Lung (tissue), 12 donors: ENCODE measurements around the gene TMEM87A. TPM values are rescaled to one million over a fixed set of nuclear protein-coding genes. Genes with fewer than 3 reads are reported as not detected.

Source experiments
- ATAC-seq: fragments of 200-7000 bp; cut with Tn5 transposase; one replicate; pipeline ENCODE4 v1.9.1; 2020; ENCODE audit warnings: moderate number of reproducible peaks; ENCODE audit not compliant: insufficient read depth, low FRiP score
- DNase-seq, 3 donors: peaks; one replicate each; pipeline ENCODE4 v3.0.0-alpha.2; 2013 to 2017
- H3K27ac ChIP-seq, 2 donors: one replicate each; pipeline ENCODE4 v1.5.1; 2013; ENCODE audit warnings: mild to moderate bottlenecking in 2 of 2, moderate library complexity in 2 of 2, control low read depth in 1 of 2, inconsistent platforms in 1 of 2, low read depth in 1 of 2, low read length in 1 of 2
- H3K27me3 ChIP-seq, 3 donors: one replicate each; pipeline ENCODE4 v1.5.1; 2013; ENCODE audit warnings: low read length in 2 of 3; ENCODE audit not compliant: control insufficient read depth in 3 of 3, insufficient read depth in 3 of 3
- H3K36me3 ChIP-seq, 4 donors: one replicate each; pipeline ENCODE4 v1.5.1; 2013; ENCODE audit warnings: low read length in 4 of 4, mild to moderate bottlenecking in 1 of 4, moderate library complexity in 1 of 4; ENCODE audit not compliant: control insufficient read depth in 4 of 4, insufficient read depth in 4 of 4
- H3K4me1 ChIP-seq, 5 donors: one replicate each; pipeline ENCODE4 v1.5.1; 2013; ENCODE audit warnings: low read length in 5 of 5, mild to moderate bottlenecking in 2 of 5, moderate library complexity in 1 of 5; ENCODE audit not compliant: control insufficient read depth in 5 of 5, insufficient read depth in 5 of 5
- H3K4me3 ChIP-seq: one replicate; pipeline ENCODE4 v1.5.1; 2013; ENCODE audit warnings: mild to moderate bottlenecking, control low read depth, moderate library complexity
- H3K9ac ChIP-seq, 2 donors: one replicate each; pipeline ENCODE4 v1.5.1; 2013; ENCODE audit warnings: low read length in 2 of 2, control low read depth in 1 of 2; ENCODE audit not compliant: insufficient read depth in 1 of 2
- H3K9me3 ChIP-seq, 4 donors: one replicate each; pipeline ENCODE4 v1.5.1; 2013; ENCODE audit warnings: low read length in 3 of 4, mild to moderate bottlenecking in 1 of 4, moderate library complexity in 1 of 4; ENCODE audit not compliant: control insufficient read depth in 4 of 4, insufficient read depth in 3 of 4
- WGBS, 2 donors: extraction: QIAGEN DNeasy Blood & Tissue Kit; methylation state at CpG; one replicate each; pipeline ENCODE4 v1.1.7; 2013; 5-methylcytosine and 5-hydroxymethylcytosine counted together
- polyA plus RNA-seq, 2 donors: library from polyadenylated mRNA; stranded (reverse); fragments of 200-250 nt; gene quantifications; one replicate each; pipeline ENCODE4 v1.2.1, GENCODE V29; 2013
- total RNA-seq, 2 donors: library from RNA; depleted of rRNA in 1 of 2; stranded (reverse); fragments of >200 nt in 1 of 2; gene quantifications; one replicate each; pipeline ENCODE4 v1.2.1, GENCODE V29; 2014 to 2021
- TF ChIP-seq, protein P1 (sequence below): IDR thresholded peaks from 2 replicates; pipeline ENCODE4 v1.5.1; 2012; ENCODE audit warnings: mild to moderate bottlenecking; ENCODE audit errors: control extremely low read depth, extremely low read depth
- donor health status: control.
- donor health status: control.
- donor health status: Bipolar disorder and iron deficiency.
- donor health status: healthy.
- donor health status: DM: yes; HTN: yes; CAD: no.

The TMEM87A gene
- total and polyA plus RNA-seq, 4 donors = 50.3 to 196 (median 86.9) TPM

DNA sequence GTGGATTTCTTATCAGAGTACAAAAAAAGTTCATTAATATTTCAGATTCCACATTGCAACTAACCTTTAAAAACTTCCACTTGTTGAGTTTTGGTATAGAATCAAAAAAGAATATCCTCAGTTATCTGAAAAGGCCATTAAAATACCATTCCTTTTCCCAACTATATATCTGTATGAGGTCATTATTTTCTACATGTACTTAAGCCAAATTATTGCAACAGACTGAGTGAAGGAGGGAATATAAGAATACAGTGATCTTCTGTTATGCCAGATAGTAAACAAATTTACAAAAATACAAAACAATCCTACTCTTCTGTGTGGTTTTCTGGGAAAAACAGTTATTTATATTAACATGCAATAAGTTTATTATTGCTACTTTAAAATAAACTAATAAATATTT is 5.9 kb downstream of the TMEM87A start:
- Histone ChIP-seq H3K4me1 (peaks cover 0 to 16% (median 4%) of the 10 kb centered on the region in 5 donors), H3K4me3 (no peak overlapping the region), H3K9ac (no peak overlapping the region), H3K36me3 (peaks cover 8 to 40% (median 25%) of the 10 kb centered on the region in 4 donors), H3K27ac (no peak overlapping the region), H3K27me3 (no peaks in the 10 kb centered on the region), H3K9me3 (no peaks in the 10 kb centered on the region)
- ATAC-seq = no peak
- TF ChIP-seq, protein P1, sequence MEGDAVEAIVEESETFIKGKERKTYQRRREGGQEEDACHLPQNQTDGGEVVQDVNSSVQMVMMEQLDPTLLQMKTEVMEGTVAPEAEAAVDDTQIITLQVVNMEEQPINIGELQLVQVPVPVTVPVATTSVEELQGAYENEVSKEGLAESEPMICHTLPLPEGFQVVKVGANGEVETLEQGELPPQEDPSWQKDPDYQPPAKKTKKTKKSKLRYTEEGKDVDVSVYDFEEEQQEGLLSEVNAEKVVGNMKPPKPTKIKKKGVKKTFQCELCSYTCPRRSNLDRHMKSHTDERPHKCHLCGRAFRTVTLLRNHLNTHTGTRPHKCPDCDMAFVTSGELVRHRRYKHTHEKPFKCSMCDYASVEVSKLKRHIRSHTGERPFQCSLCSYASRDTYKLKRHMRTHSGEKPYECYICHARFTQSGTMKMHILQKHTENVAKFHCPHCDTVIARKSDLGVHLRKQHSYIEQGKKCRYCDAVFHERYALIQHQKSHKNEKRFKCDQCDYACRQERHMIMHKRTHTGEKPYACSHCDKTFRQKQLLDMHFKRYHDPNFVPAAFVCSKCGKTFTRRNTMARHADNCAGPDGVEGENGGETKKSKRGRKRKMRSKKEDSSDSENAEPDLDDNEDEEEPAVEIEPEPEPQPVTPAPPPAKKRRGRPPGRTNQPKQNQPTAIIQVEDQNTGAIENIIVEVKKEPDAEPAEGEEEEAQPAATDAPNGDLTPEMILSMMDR = no peak
- DNase-seq = peak in 2 of 3 donors; percentile 39 to 56

DNA sequence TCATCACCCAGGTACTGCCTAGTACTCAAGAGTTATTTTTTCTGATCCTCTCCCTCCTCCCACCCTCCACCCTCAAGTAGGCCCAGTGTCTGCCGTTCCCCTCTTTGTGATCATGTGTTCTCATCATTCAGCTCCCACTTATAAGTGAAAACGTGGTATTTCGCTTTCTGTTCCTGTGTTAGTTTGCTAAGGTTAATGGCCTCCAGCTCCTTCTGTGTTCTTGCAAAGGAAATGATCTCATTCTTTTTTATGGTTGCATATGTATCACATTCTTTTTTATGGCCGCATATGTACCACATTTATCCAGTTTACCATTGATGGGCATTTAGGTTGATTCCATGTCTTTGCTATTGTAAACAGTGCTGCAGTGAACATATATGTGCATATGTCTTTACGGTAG is 8.4 kb downstream of the TMEM87A start:
- H3K36me3 ChIP-seq = peaks cover 14 to 49% (median 38%) of the 10 kb centered on the region in 4 donors
- TF ChIP-seq, protein P1 = no peak

DNA sequence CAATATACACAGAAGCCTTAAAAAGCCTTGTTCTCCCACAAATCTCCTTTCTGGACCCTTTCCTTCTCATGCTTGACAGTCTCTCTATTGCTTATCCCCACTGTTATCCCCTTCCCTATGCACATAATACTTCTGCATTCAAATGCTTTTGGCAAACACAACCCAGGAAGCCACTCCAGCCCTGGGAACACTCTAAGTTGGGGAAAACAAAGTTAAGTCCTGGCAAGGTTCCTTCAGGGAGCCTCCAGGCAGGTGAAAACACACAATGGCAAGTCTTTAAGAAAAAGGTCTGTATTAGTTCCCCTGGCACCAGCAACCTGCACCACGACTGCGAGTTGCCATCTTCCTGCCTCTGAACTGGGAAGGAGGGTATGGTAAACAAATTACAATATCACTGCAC is 19.9 kb downstream of the TMEM87A start:
- H3K4me1 ChIP-seq = peaks cover 0 to 1% (median 0%) of the 10 kb centered on the region in 5 donors
- ATAC-seq (no peak), DNase-seq (no peak)
- no peak overlapping the region for H3K4me3 ChIP-seq
- peaks cover 16 to 50% (median 28%) of the 10 kb centered on the region in 4 donors for H3K36me3 ChIP-seq
- no peaks in the 10 kb centered on the region for H3K27me3 ChIP-seq
- no peak overlapping the region for H3K27ac ChIP-seq
- no peak overlapping the region for H3K9ac ChIP-seq
- 79 to 90% methylated on average over 2 of the region's 2 CpGs for WGBS, 2 donors
- H3K9me3 ChIP-seq = peaks cover 0 to 5% (median 2%) of the 10 kb centered on the region in 4 donors
- TF ChIP-seq, protein P1 = no peak

More for the DNA sequence above, 8.4 kb downstream of the TMEM87A start:
- DNase-seq = no peak
- no peaks in the 10 kb centered on the region for H3K9me3 ChIP-seq
- H3K4me3 ChIP-seq = no peak overlapping the region
- no peak overlapping the region for H3K27ac ChIP-seq
- peaks cover 0 to 4% (median 0%) of the 10 kb centered on the region in 5 donors for H3K4me1 ChIP-seq
- no peak overlapping the region for H3K9ac ChIP-seq
- no peak for ATAC-seq
- WGBS, 2 donors = 77 to 91% methylated on average over 5 of the region's 5 CpGs
- H3K27me3 ChIP-seq = no peaks in the 10 kb centered on the region

DNA sequence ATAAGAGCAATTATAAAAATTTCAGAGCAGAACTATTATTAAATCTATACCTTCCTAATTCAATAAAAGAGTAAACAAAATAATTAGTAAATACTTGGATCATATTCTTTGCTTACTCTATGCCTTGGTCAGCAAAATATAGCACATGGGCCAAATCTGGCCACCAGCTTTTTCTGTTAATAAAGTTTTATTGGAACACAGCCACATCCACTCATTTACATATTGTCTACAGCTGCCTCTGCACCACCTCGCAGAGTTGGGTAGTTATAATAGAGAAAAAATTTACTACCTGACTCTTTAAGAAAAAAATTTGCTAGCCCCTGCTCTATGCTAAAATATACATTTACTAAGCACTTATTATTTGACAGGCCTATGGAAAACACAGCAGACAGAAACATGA is 32.4 kb downstream of the TMEM87A start:
- H3K4me1 ChIP-seq = peaks cover 0 to 1% (median 0%) of the 10 kb centered on the region in 5 donors
- no peak overlapping the region for H3K27ac ChIP-seq
- 87 to 92% methylated on average over 1 of the region's 1 CpG for WGBS, 2 donors
- DNase-seq (no peak), ATAC-seq (no peak)
- H3K4me3 ChIP-seq = no peak overlapping the region
- H3K9me3 ChIP-seq = no peaks in the 10 kb centered on the region
- peaks cover 9 to 24% (median 21%) of the 10 kb centered on the region in 4 donors for H3K36me3 ChIP-seq
- TF ChIP-seq, protein P1 = no peak
- no peak overlapping the region for H3K9ac ChIP-seq
- H3K27me3 ChIP-seq = no peaks in the 10 kb centered on the region
